Vagina (tissue), 2 donors: ENCODE results near the gene MZF1. TPM values are rescaled to one million over a fixed set of nuclear protein-coding genes. Genes with fewer than 3 reads are reported as not detected.

ENCODE experiments used
- DNase-seq, 2 donors: peaks; one replicate each; pipeline ENCODE4 v3.0.0-alpha.2; 2017; ENCODE audit errors: extremely low spot score in 2 of 2
- H3K27ac ChIP-seq: fragments of 200-600 bp; sonication (generic); one replicate; pipeline ENCODE4 v1.5.1; 2019
- H3K27me3 ChIP-seq: fragments of 200-600 bp; sonication (generic); one replicate; pipeline ENCODE4 v1.5.1; 2019
- H3K36me3 ChIP-seq, 2 donors: fragments of 200-600 bp; sonication (generic); one replicate each; pipeline ENCODE4 v1.5.1; 2017 to 2019
- H3K4me1 ChIP-seq: fragments of 200-600 bp; sonication (generic); one replicate; pipeline ENCODE4 v1.5.1; 2019
- H3K4me3 ChIP-seq, 2 donors: fragments of 200-600 bp; sonication (generic); 1 replicate in 1 of 2; 2 replicates in 1 of 2; pipeline ENCODE4 v1.5.1; 2016 to 2019
- H3K9me3 ChIP-seq: fragments of 200-600 bp; sonication (generic); one replicate; pipeline ENCODE4 v1.5.1; 2019
- CTCF ChIP-seq, 3 experiments: fragments of 450-650 bp in 2 of 3; fragments of 200-600 bp in 1 of 3; sonication (generic) in 1 of 3; IDR thresholded peaks; one replicate each; pipeline ENCODE4 v1.5.1; 2017 to 2019; ENCODE audit warnings: antibody characterized with exemption in 3 of 3, mild to moderate bottlenecking in 2 of 3, moderate library complexity in 2 of 3
- POLR2A ChIP-seq, 2 donors: fragments of 450-650 bp; IDR thresholded peaks; one replicate each; pipeline ENCODE4 v1.6.1; 2017; ENCODE audit warnings: antibody characterized with exemption in 2 of 2, mild to moderate bottlenecking in 2 of 2, moderate library complexity in 2 of 2
- POLR2AphosphoS5 ChIP-seq, 2 donors: sonication (generic); formaldehyde crosslinking; IDR thresholded peaks; one replicate each; pipeline ENCODE4 v1.9.0; 2017; ENCODE audit warnings: antibody characterized with exemption in 2 of 2, mild to moderate bottlenecking in 2 of 2, low read depth in 1 of 2; ENCODE audit not compliant: insufficient read depth in 1 of 2
- intact Hi-C: fragments of 100-400 bp; cut with DNase I; formaldehyde crosslinking; loops from one replicate; pipeline ENCODE4 v1.15.1; 2023
- total RNA-seq: library from RNA; depleted of rRNA; stranded (reverse); fragments of >200 nt; gene quantifications from one replicate; pipeline ENCODE4 v1.2.3, GENCODE V29; 2016

Gene MZF1
- total RNA-seq, 1 donor from 2014 or later: 32.2 TPM

- H3K4me3 ChIP-seq: peak overlapping the region; percentile 81 to 89
- H3K4me1 ChIP-seq: peaks cover 65% of the 10 kb centered on the region
- no peaks in the 10 kb centered on the region for H3K9me3 ChIP-seq
- DNase-seq: peak in 1 of 2 donors; percentile 97
- intact Hi-C loops: no loop called here
- TF ChIP-seq POLR2A (IDR thresholded peaks at IDR 0.05): peak in 1 of 2 donors; percentile 35
- TF ChIP-seq CTCF (IDR thresholded peaks at IDR 0.05): no peak
- peak in 1 of 2 donors; percentile 87 for TF ChIP-seq POLR2AphosphoS5 (IDR thresholded peaks at IDR 0.05; ENCODE audit: insufficient read depth in 1 of 2, low read depth in 1 of 2)
- no peaks in the 10 kb centered on the region for H3K27me3 ChIP-seq
- peaks cover 0 to 14% of the 10 kb centered on the region in 2 donors for H3K36me3 ChIP-seq
- peak overlapping the region; percentile 100 for H3K27ac ChIP-seq
Observed at GRCh38 chr19:58559275-58560006, 13.7 kb downstream of the MZF1 start.

- Histone ChIP-seq H3K27ac (peak overlapping the region; percentile 100), H3K36me3 (peaks cover 0 to 14% of the 10 kb centered on the region in 2 donors), H3K4me3 (peak overlapping the region; percentile 81 to 89), H3K9me3 (no peaks in the 10 kb centered on the region), H3K4me1 (peaks cover 71% of the 10 kb centered on the region), H3K27me3 (no peaks in the 10 kb centered on the region)
- TF ChIP-seq POLR2AphosphoS5 (IDR thresholded peaks at IDR 0.05; ENCODE audit: insufficient read depth in 1 of 2, low read depth in 1 of 2) (peak; percentile 82 to 96), CTCF (IDR thresholded peaks at IDR 0.05) (no peak), POLR2A (IDR thresholded peaks at IDR 0.05) (peak in 1 of 2 donors; percentile 43)
- intact Hi-C loops: no loop called here
- DNase-seq: peak in 1 of 2 donors; percentile 97
Observed at GRCh38 chr19:58558623-58559274, 14.4 kb downstream of the MZF1 start.

GRCh38 chr19:58558066-58558622 is 15.0 kb downstream of the MZF1 start, which contains the start of gene UBE2M:
UBE2M (minus strand) TSS chr19:58558611; CDS start chr19:58558381, 230 bp downstream.
- no peak for DNase-seq

GRCh38 chr19:58557221-58558065 is 15.7 kb downstream of the MZF1 start:
- Histone ChIP-seq H3K9me3 (no peaks in the 10 kb centered on the region), H3K4me3 (peak overlapping the region; percentile 81 to 89), H3K4me1 (peaks cover 67% of the 10 kb centered on the region), H3K27me3 (no peaks in the 10 kb centered on the region), H3K36me3 (peaks cover 0 to 14% of the 10 kb centered on the region in 2 donors), H3K27ac (peak overlapping the region; percentile 100)
- intact Hi-C loops: no loop called here
- DNase-seq: peak in 1 of 2 donors; percentile 92
- TF ChIP-seq CTCF (IDR thresholded peaks at IDR 0.05): no peak
- no peak for TF ChIP-seq POLR2A (IDR thresholded peaks at IDR 0.05)
- no peak for TF ChIP-seq POLR2AphosphoS5 (IDR thresholded peaks at IDR 0.05; ENCODE audit: insufficient read depth in 1 of 2, low read depth in 1 of 2)

More at GRCh38 chr19:58558066-58558622, 15.0 kb downstream of the MZF1 start, which contains the start of gene UBE2M:
- peak within 1 kb of the TSS; percentile 81 to 89 for H3K4me3 ChIP-seq
- H3K27me3 ChIP-seq: no peaks in the 10 kb centered on the region
- H3K36me3 ChIP-seq: peaks cover 0 to 14% of the 10 kb centered on the region in 2 donors
- H3K9me3 ChIP-seq: no peaks in the 10 kb centered on the region
- intact Hi-C loops: no loop called here
- TF ChIP-seq POLR2AphosphoS5 (IDR thresholded peaks at IDR 0.05; ENCODE audit: insufficient read depth in 1 of 2, low read depth in 1 of 2) (no peak), POLR2A (IDR thresholded peaks at IDR 0.05) (no peak)
- H3K27ac ChIP-seq: peak within 1 kb of the TSS; percentile 100
- peaks cover 72% of the 10 kb centered on the region for H3K4me1 ChIP-seq
